H1 (cell line): ENCODE results near the gene SH3PXD2B. TPM values are rescaled to one million over a fixed set of nuclear protein-coding genes. Genes with fewer than 3 reads are reported as not detected.

ENCODE experiments used
- CTCF ChIA-PET: fragments of 300-600 bp; sonication (Branson Sonifier 250); formaldehyde crosslinking; loops from one replicate; lab custom pipeline; 2021; ENCODE audit not compliant: partially characterized antibody; lab: Charles Lee
- POLR2A ChIA-PET: fragments of 300-600 bp; sonication (Branson Sonifier 250); formaldehyde crosslinking; loops from one replicate; lab custom pipeline; 2021; ENCODE audit warnings: inconsistent platforms; ENCODE audit not compliant: partially characterized antibody; lab: Charles Lee
- DNase-seq, 2 experiments: peaks; one replicate each; pipeline versions ENCODE4 v3.0.0 to v3.0.0-alpha.2; 2010 to 2022; ENCODE audit warnings: low spot score in 2 of 2, low read depth in 1 of 2, mixed read lengths in 1 of 2
- FAIRE-seq: peaks from 2 replicates; lab custom pipeline; 2011; peaks lifted over from hg19 to GRCh38; lab: Jason Lieb, UNC
- H2AFZ ChIP-seq: 2 replicates; pipeline ENCODE4 v1.8.1; 2012; ENCODE audit warnings: low read length, inconsistent platforms
- H2AK5ac ChIP-seq: 2 replicates; pipeline ENCODE4 v1.6.1; 2013; ENCODE audit warnings: low read depth, low read length
- H2BK120ac ChIP-seq: replicated peaks from 2 replicates; pipeline ENCODE3; 2013; ENCODE audit warnings: low read depth, low read length, inconsistent platforms
- H2BK12ac ChIP-seq: 2 replicates; pipeline ENCODE4 v1.6.1; 2013; ENCODE audit warnings: low read depth, low read length
- H2BK15ac ChIP-seq: 2 replicates; pipeline ENCODE4 v1.6.1; 2013; ENCODE audit warnings: low read length
- H2BK20ac ChIP-seq: 2 replicates; pipeline ENCODE4 v1.6.1; 2013; ENCODE audit warnings: low read length
- H2BK5ac ChIP-seq: 2 replicates; pipeline ENCODE4 v1.6.1; 2013; ENCODE audit warnings: low read depth, low read length
- H3K14ac ChIP-seq: 2 replicates; pipeline ENCODE4 v1.6.1; 2013; ENCODE audit warnings: inconsistent platforms; ENCODE audit not compliant: insufficient read length
- H3K18ac ChIP-seq: 2 replicates; pipeline ENCODE4 v1.6.1; 2013; ENCODE audit warnings: low read length; ENCODE audit errors: extremely low read depth
- H3K23ac ChIP-seq: 2 replicates; pipeline ENCODE4 v1.6.1; 2013; ENCODE audit warnings: inconsistent platforms; ENCODE audit not compliant: insufficient read length
- H3K23me2 ChIP-seq: 2 replicates; pipeline ENCODE4 v1.6.1; 2013; ENCODE audit warnings: low read depth, low read length
- H3K27ac ChIP-seq: 2 replicates; pipeline ENCODE4 v1.6.1; 2011; ENCODE audit warnings: low read depth, low read length, inconsistent platforms
- H3K27me3 ChIP-seq, 4 experiments: replicated peaks in 1 of 4; 1 replicate in 1 of 4; 2 replicates in 3 of 4; pipeline versions ENCODE4 v1.6.1 to v1.8.1; 2011 to 2013; ENCODE audit warnings: low read length in 3 of 4, mild to moderate bottlenecking in 3 of 4, inconsistent platforms in 2 of 4, mixed read lengths in 2 of 4, moderate library complexity in 1 of 4; ENCODE audit not compliant: control insufficient read depth in 3 of 4, insufficient read depth in 3 of 4; ENCODE audit errors: extremely low read depth in 1 of 4
- H3K36me3 ChIP-seq, 4 experiments: 2 replicates each; pipeline versions ENCODE4 v1.6.1 to v1.8.1; 2011 to 2013; ENCODE audit warnings: mild to moderate bottlenecking in 4 of 4, low read length in 3 of 4, moderate library complexity in 2 of 4, control low read depth in 1 of 4, inconsistent platforms in 1 of 4; ENCODE audit not compliant: insufficient read depth in 4 of 4, control insufficient read depth in 2 of 4
- H3K4ac ChIP-seq: replicated peaks from 2 replicates; pipeline ENCODE3; 2013; ENCODE audit warnings: low read length, low read depth, mixed read lengths, inconsistent platforms; ENCODE audit not compliant: insufficient read length
- H3K4me1 ChIP-seq, 4 experiments: replicated peaks in 1 of 4; 1 replicate in 1 of 4; 2 replicates in 3 of 4; pipeline versions ENCODE4 v1.6.1 to v1.8.1; 2011 to 2013; ENCODE audit warnings: low read length in 3 of 4, inconsistent platforms in 2 of 4, mixed read lengths in 1 of 4; ENCODE audit not compliant: insufficient read depth in 4 of 4, control insufficient read depth in 3 of 4
- H3K4me2 ChIP-seq, 2 experiments: 2 replicates each; pipeline versions ENCODE4 v1.6.1 to v1.8.1; 2011 to 2013; ENCODE audit warnings: low read depth in 2 of 2, low read length in 2 of 2, control low read depth in 1 of 2, inconsistent platforms in 1 of 2, mild to moderate bottlenecking in 1 of 2; ENCODE audit not compliant: insufficient read depth in 1 of 2
- H3K4me3 ChIP-seq, 4 experiments: fragments of 200-600, 300-600 bp in 1 of 4; sonication (generic), shearing (Covaris generic), sonication (Bioruptor Twin) in 1 of 4; 2 replicates each; pipeline versions ENCODE4 v1.5.1 to v1.8.1; 2011 to 2016; ENCODE audit warnings: low read length in 4 of 4, low read depth in 3 of 4, control low read depth in 2 of 4, inconsistent platforms in 2 of 4, mild to moderate bottlenecking in 2 of 4, mixed read lengths in 1 of 4, moderate library complexity in 1 of 4; ENCODE audit not compliant: insufficient read depth in 2 of 4; ENCODE audit errors: extremely low read depth in 1 of 4
- H3K56ac ChIP-seq: replicated peaks from 2 replicates; pipeline ENCODE3; 2013; ENCODE audit warnings: low read depth, mild to moderate bottlenecking, mixed read lengths, low read length, inconsistent platforms; ENCODE audit not compliant: insufficient read length
- H3K79me1 ChIP-seq: 2 replicates; pipeline ENCODE4 v1.6.1; 2013; ENCODE audit warnings: low read depth, low read length, control low read depth
- H3K79me2 ChIP-seq, 2 experiments: 2 replicates each; pipeline versions ENCODE4 v1.6.1 to v1.8.1; 2012 to 2013; ENCODE audit warnings: low read length in 2 of 2, mild to moderate bottlenecking in 2 of 2, inconsistent platforms in 1 of 2; ENCODE audit not compliant: insufficient read depth in 2 of 2, control insufficient read depth in 1 of 2
- H3K9ac ChIP-seq, 4 experiments: replicated peaks in 1 of 4; 1 replicate in 1 of 4; 2 replicates in 3 of 4; pipeline versions ENCODE4 v1.6.1 to v1.8.1; 2011 to 2013; ENCODE audit warnings: low read depth in 3 of 4, low read length in 3 of 4, control low read depth in 2 of 4, mild to moderate bottlenecking in 2 of 4, moderate library complexity in 2 of 4, inconsistent platforms in 1 of 4; ENCODE audit errors: extremely low read depth in 1 of 4
- H3K9me3 ChIP-seq, 2 experiments: 2 replicates each; pipeline versions ENCODE4 v1.6.1 to v1.8.1; 2012 to 2013; ENCODE audit warnings: mild to moderate bottlenecking in 2 of 2, moderate library complexity in 2 of 2, control low read depth in 1 of 2, inconsistent platforms in 1 of 2, low read depth in 1 of 2, low read length in 1 of 2, mixed read lengths in 1 of 2; ENCODE audit not compliant: insufficient read depth in 2 of 2
- H4K20me1 ChIP-seq, 2 experiments: replicated peaks in 1 of 2; 2 replicates each; pipeline versions ENCODE3 to v1.8.1; 2011 to 2013; ENCODE audit warnings: inconsistent platforms in 2 of 2, low read length in 2 of 2, mild to moderate bottlenecking in 1 of 2; ENCODE audit not compliant: insufficient read depth in 2 of 2, control insufficient read depth in 1 of 2
- H4K5ac ChIP-seq: 2 replicates; pipeline ENCODE4 v1.6.1; 2013; ENCODE audit warnings: low read length, low read depth, mixed read lengths, inconsistent platforms; ENCODE audit not compliant: insufficient read length
- H4K8ac ChIP-seq: 2 replicates; pipeline ENCODE4 v1.8.0; 2013; ENCODE audit warnings: mild to moderate bottlenecking, moderate library complexity, low read length, inconsistent platforms; ENCODE audit not compliant: insufficient read depth; ENCODE audit errors: extremely low read depth
- H4K91ac ChIP-seq: replicated peaks from 2 replicates; pipeline ENCODE3; 2013; ENCODE audit warnings: low read length, mixed read lengths, inconsistent platforms; ENCODE audit not compliant: insufficient read length
- GABPA ChIP-seq: IDR thresholded peaks from 2 replicates; pipeline ENCODE4 v1.6.1; 2011; ENCODE audit warnings: mild to moderate bottlenecking, low read length, moderate library complexity, borderline replicate concordance; ENCODE audit not compliant: insufficient read depth
- KDM1A ChIP-seq: fragments of 200-600, 300-600 bp; sonication (generic); IDR thresholded peaks from 2 replicates; pipeline ENCODE4 v1.7.1; 2016; ENCODE audit warnings: mild to moderate bottlenecking, low read length, borderline replicate concordance
- TCF12 ChIP-seq: IDR thresholded peaks from 2 replicates; pipeline ENCODE4 v1.6.1; 2011; ENCODE audit warnings: low read depth, mild to moderate bottlenecking, low read length
- WGBS, 2 experiments: shearing (Covaris generic) in 1 of 2; methylation state at CpG; one replicate each; pipeline versions ENCODE4 v1.1.6 to v1.1.7; 2013 to 2015; ENCODE audit warnings: low lambda C conversion rate in 2 of 2, mixed read lengths in 2 of 2, inconsistent platforms in 1 of 2, low coverage in 1 of 2, missing lambda C conversion rate in 1 of 2; ENCODE audit not compliant: insufficient replicate concordance in 2 of 2, insufficient coverage in 1 of 2, insufficient read length in 1 of 2; ENCODE audit errors: extremely low coverage in 1 of 2, missing lambda C conversion rate in 1 of 2; 5-methylcytosine and 5-hydroxymethylcytosine counted together
- polyA plus RNA-seq, 7 experiments: library from polyadenylated mRNA; depleted of rRNA in 3 of 7; stranded (reverse) in 5 of 7; unstranded in 2 of 7; fragments of >200 nt in 5 of 7; fragments of 200-250 nt in 2 of 7; gene quantifications; 1 replicate in 5 of 7; 2 replicates in 1 of 7; 4 replicates in 1 of 7; pipeline versions ENCODE4 v1.2.1 to v1.2.3, GENCODE V29; 2011 to 2013; ENCODE audit warnings: missing spikeins in 2 of 7, mixed read lengths in 2 of 7
- total RNA-seq: library from RNA; stranded (reverse); fragmentation: NEBNext Ultra II Directional; extraction: Animal tissue kit (Norgen Biotek cat#: 25700); gene quantifications from 2 replicates; pipeline ENCODE4 v1.2.1, GENCODE V29; 2021

SH3PXD2B gene
- total and polyA plus RNA-seq, 2 of the 8 experiments (the other 6 are each of a cell fraction or from before 2014, with no cell fraction given), result 32.9 to 72.9 TPM

DNA sequence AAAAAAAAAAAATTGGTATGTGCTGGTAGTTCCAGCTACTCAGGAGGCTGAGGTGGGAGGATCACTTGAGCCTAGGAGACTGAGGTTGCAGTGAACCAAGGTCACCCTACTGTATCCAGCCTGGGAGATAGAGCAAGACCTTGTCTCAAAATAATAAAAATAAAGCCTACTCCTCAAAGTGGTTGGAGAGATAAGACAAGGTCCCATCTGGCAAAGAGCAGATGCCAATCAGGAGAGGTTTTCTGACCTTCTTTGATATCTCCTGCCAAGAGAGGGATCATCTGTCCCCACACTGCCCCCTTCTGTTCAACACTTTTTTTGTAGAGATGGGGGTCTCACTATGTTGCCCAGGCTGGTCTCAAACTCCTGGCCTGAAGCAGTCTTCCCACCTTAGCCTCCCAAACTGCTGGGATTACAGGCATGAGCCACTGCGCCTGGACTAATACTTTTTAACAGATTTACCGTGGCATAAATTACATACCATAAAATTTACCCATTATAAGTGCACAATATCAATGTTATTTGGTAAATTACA is 64.7 kb downstream of the SH3PXD2B start:
- Histone ChIP-seq H4K20me1 (no peaks in the 10 kb centered on the region), H2BK120ac (no peak overlapping the region), H2BK20ac (no peak overlapping the region), H3K9me3 (no peaks in the 10 kb centered on the region), H3K56ac (no peak overlapping the region), H2BK5ac (no peak overlapping the region), H2BK15ac (no peak overlapping the region), H4K91ac (no peak overlapping the region), H3K4me3 (no peak overlapping the region), H3K18ac (no peak overlapping the region), H3K4me2 (no peak overlapping the region), H2AFZ (no peak overlapping the region), H3K27ac (no peak overlapping the region), H2BK12ac (no peak overlapping the region), H3K4ac (no peak overlapping the region), H3K4me1 (no peaks in the 10 kb centered on the region), H4K5ac (no peak overlapping the region), H3K36me3 (peaks cover 2 to 50% (median 28%) of the 10 kb centered on the region in 4 experiments; a peak in 7 of 8 replicates), H3K23ac (no peak overlapping the region), H3K9ac (no peak overlapping the region), H2AK5ac (no peak overlapping the region)
- FAIRE-seq, result no peak
- DNase-seq, result no peak
- ChIA-PET CTCF (interaction anchor here (0.7 to 0.8 kb wide), 2 partner anchors 10 to 56 kb away, joined by 3 read pairs; no protein-coding TSS in a partner anchor), POLR2A (no interaction called here)
- peak; percentile 64; the same call in 1 of the 2 replicates for TF ChIP-seq KDM1A
- no peak for TF ChIP-seq TCF12
- no peak for TF ChIP-seq GABPA
- TF ChIP-seq, all 59 proteins: peak for 1
- H4K8ac ChIP-seq, result no peak overlapping the region
- no peaks in the 10 kb centered on the region for H3K27me3 ChIP-seq
- H3K79me1 ChIP-seq, result no peaks in the 10 kb centered on the region; the same call in 1 of the 2 replicates
- 90% methylated on average over 2 of the region's 2 CpGs; no CpG with 5 or more reads in 1 of the 2 experiments for WGBS, 2 experiments
- H3K14ac ChIP-seq, result no peak overlapping the region
- H3K23me2 ChIP-seq, result no peaks in the 10 kb centered on the region
- H3K79me2 ChIP-seq, result no peaks in the 10 kb centered on the region
